ENCODE data around the gene OR3A3. TPM values are rescaled to one million over a fixed set of nuclear protein-coding genes. Genes with fewer than 3 reads are reported as not detected.

OR3A3 gene
- total RNA-seq, 2 experiments from 2014 or later = not detected

DNA sequence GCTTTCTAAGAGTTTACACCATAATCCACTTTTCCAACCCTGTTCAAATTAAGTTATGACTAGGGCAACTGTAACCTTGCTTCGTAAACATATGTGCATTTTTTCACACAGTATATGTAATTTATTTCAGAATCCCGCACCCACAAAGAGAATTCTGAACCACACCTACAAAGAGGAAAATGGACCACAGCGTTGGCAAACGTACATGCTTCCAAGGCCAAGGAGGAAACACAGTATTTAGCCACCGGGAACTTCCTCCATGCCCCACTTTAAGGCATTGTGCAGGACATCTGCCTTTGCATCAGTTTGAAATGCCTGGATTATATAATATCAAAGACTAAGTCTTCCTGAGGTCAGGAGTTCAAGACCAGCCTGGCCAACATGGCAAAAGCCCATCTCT lies 58.4 kb downstream of the OR3A3 start:
- ChIA-PET POLR2A (no interaction called here), CTCF (no interaction called here)

- ChIA-PET POLR2A (no interaction called here), CTCF (no interaction called here)
Measured at GRCh38 chr17:3471599-3471998, 60.4 kb downstream of the OR3A3 start, which contains the start of gene SPATA22. Gene SPATA22, minus strand, starts transcription at chr17:3471819. Its CDS starts 2,494 bp downstream, at chr17:3469325.

DNA sequence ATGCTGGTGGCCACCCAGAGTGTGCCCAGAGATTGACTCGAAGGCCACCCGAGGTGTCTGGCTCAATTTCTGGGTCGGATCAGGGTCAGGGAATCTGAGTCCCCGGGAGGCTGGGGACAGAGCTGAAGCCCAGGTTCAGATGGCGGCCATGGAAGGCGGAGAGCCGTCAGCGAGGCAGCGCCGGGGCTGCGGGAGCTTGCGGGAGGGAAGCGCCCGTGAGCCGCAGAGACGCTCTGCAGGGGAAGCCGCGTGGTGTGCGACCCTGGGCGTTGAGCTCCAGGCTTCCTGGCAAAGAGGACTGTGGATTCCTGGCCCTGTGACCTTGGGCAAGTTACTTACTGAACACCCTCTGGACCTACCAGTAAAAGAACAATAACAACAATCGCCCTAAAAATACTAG lies 61.0 kb downstream of the OR3A3 start:
- CTCF ChIA-PET = no interaction called here
- POLR2A ChIA-PET = no interaction called here

Other genes with a start within 250 kb of the OR3A3 start
- not detected for gene OR1A2, start 213.9 kb upstream of the OR3A3 start, total RNA-seq
- gene OR1A1, start 203.7 kb upstream of the OR3A3 start, total RNA-seq = not detected
- gene OR3A1, start 113.0 kb upstream of the OR3A3 start, total RNA-seq = under 1 TPM; 0.50 to 0.51 TPM
- gene OR3A2, start 25.1 kb upstream of the OR3A3 start, total RNA-seq = 1 to 10 TPM; 5.3 to 5.6 TPM
- not detected for gene OR1E1, start 13.0 kb upstream of the OR3A3 start, total RNA-seq
- gene OR1E2, start 22.5 kb downstream of the OR3A3 start, total RNA-seq = not detected
- under 1 TPM in 1 of 2 experiments, not detected in 1; 0.36 TPM for gene SPATA22, start 60.4 kb downstream of the OR3A3 start, total RNA-seq
- gene ASPA, start 64.6 kb downstream of the OR3A3 start, total RNA-seq = not detected
- under 1 TPM; 0.32 to 0.61 TPM for gene TRPV3, start 146.4 kb downstream of the OR3A3 start, total RNA-seq
- 1 to 10 TPM; 2.8 to 3.2 TPM for gene TRPV1, start 198.0 kb downstream of the OR3A3 start, total RNA-seq
- gene SHPK, start 224.9 kb downstream of the OR3A3 start, total RNA-seq = 10 to 100 TPM; 17.5 to 17.6 TPM
- gene CTNS, start 225.4 kb downstream of the OR3A3 start, total RNA-seq = 10 to 100 TPM; 29.4 to 31.2 TPM